Stimulated activated CD8-positive, alpha-beta memory T cell treated with anti-CD3 and anti-CD28 coated beads, Interleukin-12 subunit alpha, Interleukin-12 subunit beta, amount 100 ng/mL, for 24 hours (primary cell): ENCODE results near the gene IL17RD.

Experiments
- DNase-seq: peaks from one replicate; pipeline ENCODE4 v3.0.0-alpha.2; 2020; ENCODE audit errors: extremely low read depth

The IL17RD gene

GRCh38 chr3:57158813-57159738 is 6.1 kb downstream of the IL17RD start:
- no peak for DNase-seq

GRCh38 chr3:57158325-57158724 is 6.8 kb downstream of the IL17RD start:
- DNase-seq = no peak

GRCh38 chr3:57157545-57157944 is 7.6 kb downstream of the IL17RD start:
- no peak for DNase-seq

GRCh38 chr3:57155310-57155643 is 9.9 kb downstream of the IL17RD start:
- no peak for DNase-seq

- no peak for DNase-seq
Measured at GRCh38 chr3:57154470-57155309, 10.5 kb downstream of the IL17RD start.

GRCh38 chr3:57152151-57153143 is 12.7 kb downstream of the IL17RD start:
- no peak for DNase-seq

- DNase-seq = no peak
Measured at GRCh38 chr3:57151749-57152148, 13.4 kb downstream of the IL17RD start.

- no peak for DNase-seq
Measured at GRCh38 chr3:57151021-57151449, 14.1 kb downstream of the IL17RD start.

GRCh38 chr3:57150113-57150581 is 15.0 kb downstream of the IL17RD start:
- no peak for DNase-seq

GRCh38 chr3:57147071-57147470 is 18.1 kb downstream of the IL17RD start:
- DNase-seq = no peak

GRCh38 chr3:57145852-57146251 is 19.3 kb downstream of the IL17RD start:
- DNase-seq = no peak

- no peak for DNase-seq
Measured at GRCh38 chr3:57144952-57145351, 20.2 kb downstream of the IL17RD start.

- DNase-seq = no peak
Measured at GRCh38 chr3:57143886-57144459, 21.2 kb downstream of the IL17RD start.

- no peak for DNase-seq
Measured at GRCh38 chr3:57142411-57142723, 22.8 kb downstream of the IL17RD start.

GRCh38 chr3:57141719-57142410 is 23.3 kb downstream of the IL17RD start:
- no peak for DNase-seq

GRCh38 chr3:57140894-57141293 is 24.3 kb downstream of the IL17RD start:
- DNase-seq = no peak

GRCh38 chr3:57135964-57136719 is 29.0 kb downstream of the IL17RD start:
- no peak for DNase-seq

GRCh38 chr3:57133157-57133556 is 32.0 kb downstream of the IL17RD start:
- no peak for DNase-seq

- DNase-seq = no peak
Measured at GRCh38 chr3:57132674-57133073, 32.5 kb downstream of the IL17RD start.

- DNase-seq = no peak
Measured at GRCh38 chr3:57131210-57131588, 34.0 kb downstream of the IL17RD start.
